Left ventricle myocardium inferior (tissue), 1 donor: ENCODE data around the gene DAAM2. TPM values are rescaled to one million over a fixed set of nuclear protein-coding genes. Genes with fewer than 3 reads are reported as not detected.

Experiments used
- DNase-seq: peaks from one replicate; pipeline ENCODE4 v3.0.0-alpha.2; 2020
- H3K27ac ChIP-seq: fragments of 200-600 bp; replicated peaks from 2 replicates; pipeline ENCODE4 v1.8.0; 2021
- H3K27me3 ChIP-seq: fragments of 200-600 bp; 2 replicates; pipeline ENCODE4 v1.8.0; 2021; ENCODE audit warnings: low read depth
- H3K36me3 ChIP-seq: fragments of 200-600 bp; 2 replicates; pipeline ENCODE4 v1.8.0; 2021
- H3K4me1 ChIP-seq: fragments of 200-600 bp; 2 replicates; pipeline ENCODE4 v1.8.0; 2021
- H3K4me3 ChIP-seq: fragments of 200-600 bp; 2 replicates; pipeline ENCODE4 v1.8.0; 2021; ENCODE audit warnings: mild to moderate bottlenecking, moderate library complexity
- H3K9me3 ChIP-seq: fragments of 200-600 bp; replicated peaks from 2 replicates; pipeline ENCODE4 v1.8.0; 2021
- intact Hi-C: fragments of 100-400 bp; cut with micrococcal nuclease; formaldehyde crosslinking; loops from one replicate; pipeline ENCODE4 v1.11.0; 2022
- total RNA-seq: library from RNA; stranded (reverse); fragmentation: NEBNext Ultra II Directional; extraction: Animal tissue kit (Norgen Biotek cat#: 25700); gene quantifications from one replicate; pipeline ENCODE4 v1.2.1, GENCODE V29; 2021
- TF ChIP-seq, protein P1 (sequence below): fragments of 200-600 bp; IDR thresholded peaks from 2 replicates; pipeline ENCODE4 v1.8.0; 2021; ENCODE audit warnings: antibody characterized with exemption, mild to moderate bottlenecking, borderline replicate concordance
- donor health status: DM: no; HTN: yes; CAD: no; lungs with severe emphysema.

Gene DAAM2
- total RNA-seq, 1 donor from 2014 or later: 19.1 TPM

DNA sequence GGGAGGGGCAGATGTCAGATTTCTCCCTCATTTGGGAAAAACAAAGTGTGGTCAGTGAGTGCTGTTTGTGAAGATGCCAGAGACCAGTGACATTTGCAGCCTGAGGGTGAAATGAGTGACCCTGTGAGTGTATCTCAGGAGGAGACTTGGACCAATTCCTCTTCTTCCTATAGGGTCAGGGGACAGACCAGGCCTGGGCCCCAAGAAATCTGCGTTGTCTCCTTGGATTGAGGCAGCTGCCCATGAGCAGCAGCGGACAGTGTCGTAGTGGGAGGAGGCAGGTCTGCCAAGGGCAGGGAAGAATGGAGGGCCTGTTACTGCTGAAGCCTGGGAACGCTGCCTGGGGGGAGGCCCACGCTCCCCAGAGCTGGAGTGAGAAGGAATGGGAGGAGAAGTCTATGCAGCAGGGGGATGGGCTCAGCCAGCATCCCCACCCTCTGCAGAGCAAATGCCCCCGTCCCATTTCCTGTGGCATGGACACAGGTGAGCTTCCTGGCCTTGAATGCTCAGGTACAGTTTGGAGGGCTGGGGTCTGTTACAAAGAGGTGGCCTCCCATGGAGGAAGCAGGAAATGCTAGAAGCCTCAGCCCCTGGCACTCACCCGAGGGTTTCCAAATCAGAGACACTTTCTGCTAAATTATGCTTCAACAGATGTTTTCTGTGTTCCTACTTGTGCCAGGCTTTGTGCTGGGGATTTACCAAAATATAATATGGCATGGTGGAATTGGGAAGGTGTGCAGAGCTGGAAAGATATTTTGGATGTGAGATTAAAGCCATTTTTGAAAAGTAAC is 29.8 kb downstream of the DAAM2 start:
- peaks cover 70% of the 10 kb centered on the region for H3K4me1 ChIP-seq
- peak; percentile 70 for DNase-seq

DNA sequence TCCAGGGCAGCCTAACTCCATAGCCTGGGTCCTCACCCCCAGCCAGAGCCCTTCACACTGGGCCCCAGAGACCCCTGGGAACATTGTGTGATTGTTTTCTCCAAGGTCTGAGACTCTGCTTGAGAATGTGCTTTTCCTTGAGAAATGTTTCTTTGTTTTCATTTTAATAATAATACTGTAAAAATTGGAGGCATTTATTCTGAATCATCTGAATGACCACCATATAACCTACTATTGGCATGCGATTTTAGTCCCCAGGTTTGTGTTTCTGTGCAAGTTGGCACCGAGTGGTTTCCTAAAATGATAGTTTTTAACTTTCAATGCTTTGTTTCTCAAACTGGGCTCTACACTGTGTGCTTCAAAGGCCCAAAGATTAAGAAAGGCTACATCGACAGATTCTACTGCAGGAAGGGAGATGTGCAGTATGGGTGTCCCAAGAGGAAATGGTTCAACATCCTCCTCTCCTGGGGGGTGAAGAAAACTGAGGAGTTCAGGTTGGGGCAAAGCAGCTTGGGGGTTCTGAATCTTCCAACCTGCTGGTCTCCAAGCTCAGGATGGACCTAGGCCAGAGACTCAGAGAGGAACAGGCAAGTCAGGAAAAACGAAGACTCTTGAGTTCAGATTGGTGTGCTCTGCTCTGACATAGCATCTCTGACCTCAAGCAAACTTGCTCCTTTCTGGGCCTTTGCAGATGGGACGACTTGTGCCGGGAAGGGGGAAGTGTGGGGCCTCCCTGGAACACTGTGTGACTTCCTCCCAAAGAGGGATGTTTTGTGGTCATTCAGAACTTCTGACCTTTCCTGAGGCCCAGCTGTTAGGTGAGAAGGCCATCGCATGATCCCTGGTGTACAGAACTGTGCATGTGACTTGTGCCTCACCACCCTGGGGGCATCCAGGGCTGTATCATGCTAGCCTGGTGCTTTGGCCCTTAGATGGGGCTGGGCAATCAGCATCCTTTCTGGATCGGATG is 31.0 kb downstream of the DAAM2 start:
- Histone ChIP-seq H3K27me3 (no peaks in the 10 kb centered on the region), H3K4me1 (peaks cover 73% of the 10 kb centered on the region), H3K9me3 (no peaks in the 10 kb centered on the region), H3K4me3 (peak overlapping the region; percentile 53), H3K27ac (peak overlapping the region; percentile 81), H3K36me3 (no peaks in the 10 kb centered on the region)
- intact Hi-C loops: no loop called here
- peak; percentile 73 for DNase-seq
- TF ChIP-seq, protein P1, sequence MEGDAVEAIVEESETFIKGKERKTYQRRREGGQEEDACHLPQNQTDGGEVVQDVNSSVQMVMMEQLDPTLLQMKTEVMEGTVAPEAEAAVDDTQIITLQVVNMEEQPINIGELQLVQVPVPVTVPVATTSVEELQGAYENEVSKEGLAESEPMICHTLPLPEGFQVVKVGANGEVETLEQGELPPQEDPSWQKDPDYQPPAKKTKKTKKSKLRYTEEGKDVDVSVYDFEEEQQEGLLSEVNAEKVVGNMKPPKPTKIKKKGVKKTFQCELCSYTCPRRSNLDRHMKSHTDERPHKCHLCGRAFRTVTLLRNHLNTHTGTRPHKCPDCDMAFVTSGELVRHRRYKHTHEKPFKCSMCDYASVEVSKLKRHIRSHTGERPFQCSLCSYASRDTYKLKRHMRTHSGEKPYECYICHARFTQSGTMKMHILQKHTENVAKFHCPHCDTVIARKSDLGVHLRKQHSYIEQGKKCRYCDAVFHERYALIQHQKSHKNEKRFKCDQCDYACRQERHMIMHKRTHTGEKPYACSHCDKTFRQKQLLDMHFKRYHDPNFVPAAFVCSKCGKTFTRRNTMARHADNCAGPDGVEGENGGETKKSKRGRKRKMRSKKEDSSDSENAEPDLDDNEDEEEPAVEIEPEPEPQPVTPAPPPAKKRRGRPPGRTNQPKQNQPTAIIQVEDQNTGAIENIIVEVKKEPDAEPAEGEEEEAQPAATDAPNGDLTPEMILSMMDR: no peak

More for the DNA sequence above, 29.8 kb downstream of the DAAM2 start:
- TF ChIP-seq, protein P1: no peak
- intact Hi-C loops: no loop called here
- Histone ChIP-seq H3K9me3 (no peaks in the 10 kb centered on the region), H3K27me3 (no peaks in the 10 kb centered on the region), H3K36me3 (no peaks in the 10 kb centered on the region), H3K27ac (peak overlapping the region; percentile 81), H3K4me3 (peak overlapping the region; percentile 53)

DNA sequence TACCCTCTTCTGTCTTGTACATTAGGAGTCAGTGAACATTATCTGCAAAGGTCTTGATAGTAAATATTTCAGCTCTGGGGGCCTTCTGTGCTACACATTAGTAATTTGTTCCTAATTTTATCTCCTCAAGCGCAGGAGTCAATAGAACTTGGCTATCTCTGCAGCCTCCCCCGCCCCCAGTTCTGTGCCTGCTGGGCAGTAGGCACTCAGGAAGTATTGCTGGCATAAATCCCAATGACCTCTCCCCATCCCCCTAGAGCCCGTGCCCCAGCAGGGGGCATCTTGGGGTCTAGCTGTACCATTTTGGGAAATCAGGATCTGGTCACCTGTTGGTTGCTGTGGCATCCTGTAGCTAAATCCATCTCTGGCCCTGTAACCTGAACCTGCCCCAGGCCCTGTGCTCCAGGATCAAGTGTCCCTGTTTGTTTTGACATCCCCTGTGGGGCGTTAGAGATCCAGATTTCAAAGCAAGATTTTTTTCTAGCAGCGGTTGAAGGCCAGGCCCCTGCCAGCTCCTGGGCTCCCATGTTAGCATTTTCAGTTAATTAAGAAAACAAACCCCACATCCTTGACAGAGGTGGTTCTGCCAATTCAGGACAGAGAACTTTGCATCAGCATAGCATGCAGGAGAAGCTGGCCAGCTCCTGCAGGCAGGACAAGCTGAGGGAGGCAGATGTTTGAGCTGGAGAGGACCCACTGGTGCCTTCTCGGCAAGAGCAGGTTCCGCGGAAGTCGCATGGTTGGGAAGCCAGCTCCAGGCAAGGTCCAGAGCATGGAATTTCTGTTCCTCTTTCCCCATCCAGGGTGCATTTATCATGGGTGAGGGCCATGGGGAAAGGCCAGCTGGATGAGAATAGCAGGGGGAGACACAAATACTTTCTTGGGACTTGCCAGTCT is 32.1 kb downstream of the DAAM2 start:
- no peaks in the 10 kb centered on the region for H3K36me3 ChIP-seq
- peak overlapping the region; percentile 81 for H3K27ac ChIP-seq
- peak overlapping the region; percentile 21 for H3K4me3 ChIP-seq
- TF ChIP-seq, protein P1: no peak
- intact Hi-C loops: no loop called here
- no peak for DNase-seq
- no peaks in the 10 kb centered on the region for H3K9me3 ChIP-seq
- H3K4me1 ChIP-seq: peaks cover 65% of the 10 kb centered on the region
- no peaks in the 10 kb centered on the region for H3K27me3 ChIP-seq

DNA sequence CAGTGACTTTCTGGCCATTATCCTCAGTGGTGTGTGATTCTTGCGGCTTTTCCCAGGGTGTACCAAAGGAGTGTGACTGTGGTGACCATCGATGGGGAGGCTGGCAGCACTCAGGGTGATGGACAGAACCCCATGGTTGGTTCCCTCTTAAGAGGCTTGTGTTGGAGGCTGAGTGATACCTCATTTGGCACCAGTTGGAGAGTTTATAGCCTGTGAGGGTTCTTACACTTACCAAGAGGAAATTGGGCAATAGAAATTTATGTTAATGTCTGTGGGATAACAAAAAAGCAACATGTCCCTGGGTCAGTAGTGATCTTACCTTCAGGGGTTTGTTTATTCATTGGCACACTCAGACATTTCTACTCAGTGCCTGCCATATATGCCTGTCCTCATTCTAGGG is 37.2 kb downstream of the DAAM2 start:
- peak overlapping the region; percentile 81 for H3K27ac ChIP-seq
- H3K4me1 ChIP-seq: peaks cover 47% of the 10 kb centered on the region
- H3K9me3 ChIP-seq: no peaks in the 10 kb centered on the region
- no peaks in the 10 kb centered on the region for H3K27me3 ChIP-seq
- TF ChIP-seq, protein P1: no peak
- no peaks in the 10 kb centered on the region for H3K36me3 ChIP-seq
- intact Hi-C loops: no loop called here
- no peak for DNase-seq
- no peak overlapping the region for H3K4me3 ChIP-seq

GRCh38 chr6:39830444-39830843 is 38.3 kb downstream of the DAAM2 start:
- intact Hi-C loops: no loop called here
- no peaks in the 10 kb centered on the region for H3K27me3 ChIP-seq
- DNase-seq: peak; percentile 64
- H3K9me3 ChIP-seq: no peaks in the 10 kb centered on the region
- H3K27ac ChIP-seq: peak overlapping the region; percentile 81
- no peaks in the 10 kb centered on the region for H3K36me3 ChIP-seq
- peaks cover 47% of the 10 kb centered on the region for H3K4me1 ChIP-seq
- no peak overlapping the region for H3K4me3 ChIP-seq
- TF ChIP-seq, protein P1: no peak
